Adrenal gland (tissue), 5 donors: ENCODE measurements around the gene RYR2.

Experiments
- POLR2A ChIP-seq, 2 donors: fragments of 450-650 bp; IDR thresholded peaks; one replicate each; pipeline ENCODE4 v1.6.1; 2017; ENCODE audit warnings: antibody characterized with exemption in 2 of 2, mild to moderate bottlenecking in 2 of 2, moderate library complexity in 1 of 2
- TF ChIP-seq, protein P1 (sequence below), 6 experiments: fragments of 450-650 bp in 4 of 6; fragments of 200-600 bp in 2 of 6; sonication (generic) in 1 of 6; IDR thresholded peaks; 1 replicate in 5 of 6; 2 replicates in 1 of 6; pipeline versions ENCODE4 v1.5.1 to v1.8.0; 2016 to 2021; ENCODE audit warnings: antibody characterized with exemption in 6 of 6, mild to moderate bottlenecking in 2 of 6, moderate library complexity in 1 of 6
- donor health status: DM: no; HTN: no; CAD: no.

- TF ChIP-seq, protein P1, sequence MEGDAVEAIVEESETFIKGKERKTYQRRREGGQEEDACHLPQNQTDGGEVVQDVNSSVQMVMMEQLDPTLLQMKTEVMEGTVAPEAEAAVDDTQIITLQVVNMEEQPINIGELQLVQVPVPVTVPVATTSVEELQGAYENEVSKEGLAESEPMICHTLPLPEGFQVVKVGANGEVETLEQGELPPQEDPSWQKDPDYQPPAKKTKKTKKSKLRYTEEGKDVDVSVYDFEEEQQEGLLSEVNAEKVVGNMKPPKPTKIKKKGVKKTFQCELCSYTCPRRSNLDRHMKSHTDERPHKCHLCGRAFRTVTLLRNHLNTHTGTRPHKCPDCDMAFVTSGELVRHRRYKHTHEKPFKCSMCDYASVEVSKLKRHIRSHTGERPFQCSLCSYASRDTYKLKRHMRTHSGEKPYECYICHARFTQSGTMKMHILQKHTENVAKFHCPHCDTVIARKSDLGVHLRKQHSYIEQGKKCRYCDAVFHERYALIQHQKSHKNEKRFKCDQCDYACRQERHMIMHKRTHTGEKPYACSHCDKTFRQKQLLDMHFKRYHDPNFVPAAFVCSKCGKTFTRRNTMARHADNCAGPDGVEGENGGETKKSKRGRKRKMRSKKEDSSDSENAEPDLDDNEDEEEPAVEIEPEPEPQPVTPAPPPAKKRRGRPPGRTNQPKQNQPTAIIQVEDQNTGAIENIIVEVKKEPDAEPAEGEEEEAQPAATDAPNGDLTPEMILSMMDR (IDR thresholded peaks at IDR 0.05), result no peak
- no peak for TF ChIP-seq POLR2A (IDR thresholded peaks at IDR 0.05)
These were observed 144.7 kb downstream of the RYR2 start for GRCh38 chr1:237186675-237187074.
